Neutrophil (primary cell): ENCODE data around the gene UMAD1.
"Not testable (repeated sequence)": the region's sequence is repeated elsewhere in the genome, so short reads cannot be mapped to it uniquely, and the experiment has no call there.

Experiments used
- H3K27ac ChIP-seq: fragments of 200-600 bp; sonication (generic); 2 replicates; pipeline ENCODE4 v1.5.1; 2016; ENCODE audit warnings: mild to moderate bottlenecking, moderate library complexity
- H3K27me3 ChIP-seq: fragments of 200-600 bp; sonication (generic); 2 replicates; pipeline ENCODE4 v1.6.0; 2016; ENCODE audit warnings: mild to moderate bottlenecking
- H3K36me3 ChIP-seq: fragments of 200-600 bp; sonication (generic); 2 replicates; pipeline ENCODE4 v1.5.1; 2017
- H3K4me1 ChIP-seq, 2 experiments: fragments of 200-600 bp in 1 of 2; sonication (generic) in 1 of 2; 1 replicate in 1 of 2; 2 replicates in 1 of 2; pipeline versions ENCODE4 v1.5.1 to v1.6.1; 2013 to 2016; ENCODE audit warnings: low read depth in 1 of 2, low read length in 1 of 2, mild to moderate bottlenecking in 1 of 2, moderate library complexity in 1 of 2; ENCODE audit not compliant: control insufficient read depth in 1 of 2, insufficient read depth in 1 of 2
- H3K4me3 ChIP-seq, 2 experiments: fragments of 200-600 bp in 1 of 2; sonication (generic) in 1 of 2; 1 replicate in 1 of 2; 2 replicates in 1 of 2; pipeline ENCODE4 v1.5.1; 2013 to 2016; ENCODE audit warnings: low read depth in 1 of 2, low read length in 1 of 2, mild to moderate bottlenecking in 1 of 2, moderate library complexity in 1 of 2
- H3K9me3 ChIP-seq: fragments of 200-600 bp; sonication (generic); 2 replicates; pipeline ENCODE4 v1.5.1; 2016
- TF ChIP-seq, protein P1 (sequence below): fragments of 200-600 bp; sonication (generic); IDR thresholded peaks from 2 replicates; pipeline ENCODE4 v1.5.1; 2016; ENCODE audit warnings: antibody characterized with exemption

Gene UMAD1

DNA sequence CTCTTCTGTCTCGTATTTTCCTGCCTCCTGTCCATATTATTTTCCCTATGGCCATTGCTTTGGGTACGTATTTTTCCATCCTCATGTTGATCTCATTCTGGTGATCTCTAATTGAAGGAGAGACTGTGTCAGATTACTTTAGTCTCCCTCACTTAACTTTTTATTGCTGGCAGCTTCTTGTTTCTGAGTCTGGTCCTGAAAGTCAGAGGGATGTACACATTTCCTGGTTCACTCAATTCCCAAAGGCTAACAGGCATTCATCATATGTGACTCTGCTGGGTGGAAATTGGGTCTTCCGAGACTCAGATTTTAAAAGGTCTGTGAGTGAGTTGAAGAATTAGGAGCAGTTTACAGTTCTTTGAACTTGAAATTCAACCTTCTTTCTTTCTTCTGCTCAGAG, 10.9 kb downstream of the UMAD1 start:
- Histone ChIP-seq H3K4me1 (peaks cover 7 to 12% of the 10 kb centered on the region in 2 experiments), H3K9me3 (no peaks in the 10 kb centered on the region)
- TF ChIP-seq, protein P1, sequence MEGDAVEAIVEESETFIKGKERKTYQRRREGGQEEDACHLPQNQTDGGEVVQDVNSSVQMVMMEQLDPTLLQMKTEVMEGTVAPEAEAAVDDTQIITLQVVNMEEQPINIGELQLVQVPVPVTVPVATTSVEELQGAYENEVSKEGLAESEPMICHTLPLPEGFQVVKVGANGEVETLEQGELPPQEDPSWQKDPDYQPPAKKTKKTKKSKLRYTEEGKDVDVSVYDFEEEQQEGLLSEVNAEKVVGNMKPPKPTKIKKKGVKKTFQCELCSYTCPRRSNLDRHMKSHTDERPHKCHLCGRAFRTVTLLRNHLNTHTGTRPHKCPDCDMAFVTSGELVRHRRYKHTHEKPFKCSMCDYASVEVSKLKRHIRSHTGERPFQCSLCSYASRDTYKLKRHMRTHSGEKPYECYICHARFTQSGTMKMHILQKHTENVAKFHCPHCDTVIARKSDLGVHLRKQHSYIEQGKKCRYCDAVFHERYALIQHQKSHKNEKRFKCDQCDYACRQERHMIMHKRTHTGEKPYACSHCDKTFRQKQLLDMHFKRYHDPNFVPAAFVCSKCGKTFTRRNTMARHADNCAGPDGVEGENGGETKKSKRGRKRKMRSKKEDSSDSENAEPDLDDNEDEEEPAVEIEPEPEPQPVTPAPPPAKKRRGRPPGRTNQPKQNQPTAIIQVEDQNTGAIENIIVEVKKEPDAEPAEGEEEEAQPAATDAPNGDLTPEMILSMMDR: no peak

GRCh38 chr7:7652798-7653540, 12.4 kb downstream of the UMAD1 start:
- Histone ChIP-seq H3K4me1 (peaks cover 7 to 12% of the 10 kb centered on the region in 2 experiments), H3K9me3 (no peaks in the 10 kb centered on the region), H3K36me3 (no peaks in the 10 kb centered on the region), H3K27ac (no peak overlapping the region), H3K27me3 (no peaks in the 10 kb centered on the region), H3K4me3 (no peak overlapping the region)
- TF ChIP-seq, protein P1: no peak

More for the DNA sequence above, 10.9 kb downstream of the UMAD1 start:
- H3K27me3 ChIP-seq: no peaks in the 10 kb centered on the region
- H3K27ac ChIP-seq: no peak overlapping the region
- H3K36me3 ChIP-seq: no peaks in the 10 kb centered on the region
- H3K4me3 ChIP-seq: no peak overlapping the region

DNA sequence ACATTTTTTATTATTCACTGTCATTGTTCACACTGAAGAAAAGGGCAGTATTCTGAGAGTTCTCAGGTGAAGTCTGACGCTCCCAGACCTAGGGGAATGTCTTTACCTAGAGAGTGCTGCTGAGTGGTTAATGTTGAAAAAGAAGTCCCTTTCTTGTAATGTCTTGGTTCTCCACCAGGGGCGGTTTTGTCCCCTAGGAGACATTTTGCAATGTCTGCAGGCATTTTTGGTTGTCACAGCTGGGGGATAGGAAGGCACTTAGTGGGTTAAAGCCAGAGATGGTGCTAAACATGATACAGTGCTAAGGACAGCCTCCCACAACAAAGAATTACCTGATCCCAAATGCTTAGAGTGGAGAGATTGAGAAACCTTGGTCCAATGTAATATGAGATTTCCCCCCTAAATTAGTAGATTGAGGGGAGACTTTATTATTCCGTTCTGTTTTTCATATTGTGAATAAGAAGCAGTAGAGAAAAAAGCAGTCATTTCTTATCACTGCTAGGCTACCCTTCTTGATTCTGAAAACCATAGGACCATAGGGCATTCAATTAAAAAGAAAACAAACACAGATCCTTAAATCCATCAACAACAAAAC, 13.1 kb downstream of the UMAD1 start:
- TF ChIP-seq, protein P1: peak; percentile 44
- Histone ChIP-seq H3K27ac (no peak overlapping the region), H3K36me3 (no peaks in the 10 kb centered on the region), H3K9me3 (no peaks in the 10 kb centered on the region), H3K4me1 (peaks cover 7 to 12% of the 10 kb centered on the region in 2 experiments), H3K27me3 (no peaks in the 10 kb centered on the region), H3K4me3 (no peak overlapping the region)

DNA sequence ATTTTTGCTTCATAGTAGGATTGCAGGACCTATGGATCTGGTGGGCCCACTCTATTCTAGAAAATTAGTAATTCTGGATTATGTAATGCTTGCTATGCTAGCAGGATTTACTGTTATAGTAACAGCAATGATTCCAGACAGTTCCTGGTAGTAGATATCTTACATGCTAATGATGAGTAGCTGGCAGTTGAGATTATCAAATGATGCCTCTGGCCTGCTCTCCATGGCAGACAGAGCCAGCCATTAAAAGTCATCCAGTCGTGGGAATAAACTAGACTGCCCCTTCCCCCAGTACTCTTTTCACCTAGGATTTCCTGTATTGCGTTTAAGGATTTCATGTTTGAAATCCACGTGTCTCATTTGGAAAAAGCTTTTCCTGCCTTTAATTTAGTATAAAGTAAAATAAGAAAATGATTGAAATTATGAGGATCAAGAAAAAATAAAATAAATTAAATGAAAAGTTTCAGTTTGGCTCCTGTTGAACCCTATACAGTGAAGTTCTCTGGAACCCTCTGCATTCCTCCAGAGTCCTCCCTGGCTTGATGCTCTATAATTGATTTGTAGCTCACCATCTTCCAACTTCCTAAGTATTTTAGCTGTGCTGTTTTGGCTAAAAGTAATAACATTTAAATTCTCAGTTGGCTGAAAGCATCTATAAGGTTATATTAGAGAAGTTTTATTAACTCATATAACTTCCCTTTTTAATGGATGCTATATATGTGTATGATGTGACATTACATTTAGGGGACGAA, 14.6 kb downstream of the UMAD1 start:
- Histone ChIP-seq H3K4me1 (peaks cover 7 to 8% of the 10 kb centered on the region in 2 experiments), H3K27me3 (no peaks in the 10 kb centered on the region), H3K27ac (no peak overlapping the region), H3K4me3 (no peak overlapping the region), H3K36me3 (no peaks in the 10 kb centered on the region), H3K9me3 (no peaks in the 10 kb centered on the region)
- TF ChIP-seq, protein P1: no peak

DNA sequence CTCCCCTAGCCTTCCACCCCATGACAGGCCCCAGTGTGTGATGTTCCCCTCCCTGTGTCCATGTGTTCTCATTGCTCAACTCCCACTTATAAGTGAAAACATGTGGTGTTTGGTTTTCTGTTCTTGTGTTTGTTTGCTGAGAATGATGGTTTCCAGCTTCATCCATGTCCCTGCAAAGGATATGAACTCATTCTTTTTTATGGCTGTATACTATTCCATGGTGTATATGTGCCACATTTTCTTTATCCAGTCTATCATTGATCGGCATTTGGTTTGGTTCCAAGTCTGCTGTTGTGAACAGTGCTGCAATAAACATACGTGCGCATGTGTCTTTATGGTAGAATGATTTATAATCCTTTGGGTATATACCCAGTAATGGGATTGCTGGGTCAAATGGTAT, 15.9 kb downstream of the UMAD1 start:
- H3K27ac ChIP-seq, H3K4me1 ChIP-seq, H3K4me3 ChIP-seq, H3K9me3 ChIP-seq, H3K27me3 ChIP-seq, H3K36me3 ChIP-seq: not testable (repeated sequence)

DNA sequence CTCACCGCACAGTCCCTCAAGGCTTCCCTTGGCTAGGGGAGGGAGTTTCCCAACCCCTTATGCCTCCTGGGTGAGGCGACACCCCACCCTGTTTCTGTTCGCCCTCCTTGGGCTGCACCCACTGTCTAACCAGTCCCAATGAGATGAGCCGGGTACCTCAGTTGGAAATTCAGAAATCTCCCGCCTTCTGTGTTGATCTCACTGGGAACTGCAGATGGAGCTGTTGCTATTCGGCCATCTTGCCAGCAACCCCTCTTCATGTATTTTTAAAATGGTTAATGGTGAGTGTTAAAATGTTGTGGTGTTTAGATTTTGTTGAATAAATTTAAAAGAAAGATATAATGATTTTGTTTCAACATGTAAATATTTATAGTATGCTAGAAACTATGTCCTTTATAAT, 22.0 kb downstream of the UMAD1 start:
- Histone ChIP-seq H3K4me1 (peaks cover 0 to 3% of the 10 kb centered on the region in 2 experiments), H3K27ac (no peak overlapping the region), H3K9me3 (no peaks in the 10 kb centered on the region), H3K4me3 (no peak overlapping the region), H3K36me3 (no peaks in the 10 kb centered on the region), H3K27me3 (no peaks in the 10 kb centered on the region)
- TF ChIP-seq, protein P1: no peak
